Lung (tissue), 12 donors: Measurements from ENCODE around the gene KLRF2. TPM values are rescaled to one million over a fixed set of nuclear protein-coding genes. Genes with fewer than 3 reads are reported as not detected.

ENCODE experiments used
- ATAC-seq: fragments of 200-7000 bp; cut with Tn5 transposase; one replicate; pipeline ENCODE4 v1.9.1; 2020; ENCODE audit warnings: moderate number of reproducible peaks; ENCODE audit not compliant: insufficient read depth, low FRiP score
- DNase-seq, 3 donors: peaks; one replicate each; pipeline ENCODE4 v3.0.0-alpha.2; 2013 to 2017
- H3K27ac ChIP-seq, 2 donors: one replicate each; pipeline ENCODE4 v1.5.1; 2013; ENCODE audit warnings: mild to moderate bottlenecking in 2 of 2, moderate library complexity in 2 of 2, control low read depth in 1 of 2, inconsistent platforms in 1 of 2, low read depth in 1 of 2, low read length in 1 of 2
- H3K27me3 ChIP-seq, 3 donors: one replicate each; pipeline ENCODE4 v1.5.1; 2013; ENCODE audit warnings: low read length in 2 of 3; ENCODE audit not compliant: control insufficient read depth in 3 of 3, insufficient read depth in 3 of 3
- H3K36me3 ChIP-seq, 4 donors: one replicate each; pipeline ENCODE4 v1.5.1; 2013; ENCODE audit warnings: low read length in 4 of 4, mild to moderate bottlenecking in 1 of 4, moderate library complexity in 1 of 4; ENCODE audit not compliant: control insufficient read depth in 4 of 4, insufficient read depth in 4 of 4
- H3K4me1 ChIP-seq, 5 donors: one replicate each; pipeline ENCODE4 v1.5.1; 2013; ENCODE audit warnings: low read length in 5 of 5, mild to moderate bottlenecking in 2 of 5, moderate library complexity in 1 of 5; ENCODE audit not compliant: control insufficient read depth in 5 of 5, insufficient read depth in 5 of 5
- H3K4me3 ChIP-seq: one replicate; pipeline ENCODE4 v1.5.1; 2013; ENCODE audit warnings: mild to moderate bottlenecking, control low read depth, moderate library complexity
- H3K9ac ChIP-seq, 2 donors: one replicate each; pipeline ENCODE4 v1.5.1; 2013; ENCODE audit warnings: low read length in 2 of 2, control low read depth in 1 of 2; ENCODE audit not compliant: insufficient read depth in 1 of 2
- H3K9me3 ChIP-seq, 4 donors: one replicate each; pipeline ENCODE4 v1.5.1; 2013; ENCODE audit warnings: low read length in 3 of 4, mild to moderate bottlenecking in 1 of 4, moderate library complexity in 1 of 4; ENCODE audit not compliant: control insufficient read depth in 4 of 4, insufficient read depth in 3 of 4
- CTCF ChIP-seq: IDR thresholded peaks from 2 replicates; pipeline ENCODE4 v1.5.1; 2012; ENCODE audit warnings: mild to moderate bottlenecking; ENCODE audit errors: control extremely low read depth, extremely low read depth
- WGBS, 2 donors: extraction: QIAGEN DNeasy Blood & Tissue Kit; methylation state at CpG; one replicate each; pipeline ENCODE4 v1.1.7; 2013; 5-methylcytosine and 5-hydroxymethylcytosine counted together
- polyA plus RNA-seq, 2 donors: library from polyadenylated mRNA; stranded (reverse); fragments of 200-250 nt; gene quantifications; one replicate each; pipeline ENCODE4 v1.2.1, GENCODE V29; 2013
- total RNA-seq, 2 donors: library from RNA; depleted of rRNA in 1 of 2; stranded (reverse); fragments of >200 nt in 1 of 2; gene quantifications; one replicate each; pipeline ENCODE4 v1.2.1, GENCODE V29; 2014 to 2021
- donor health status: control.
- donor health status: control.
- donor health status: Bipolar disorder and iron deficiency.
- donor health status: healthy.
- donor health status: DM: yes; HTN: yes; CAD: no.

The KLRF2 gene
- total and polyA plus RNA-seq, 4 donors = not detected

GRCh38 chr12:9897535-9897934 is 16.2 kb downstream of the KLRF2 start:
- no peak overlapping the region for H3K9ac ChIP-seq
- no peaks in the 10 kb centered on the region for H3K27me3 ChIP-seq
- no peak for TF ChIP-seq CTCF
- DNase-seq = no peak
- H3K4me3 ChIP-seq = no peak overlapping the region
- peaks cover 0 to under 1% (median 0%) of the 10 kb centered on the region in 4 donors for H3K9me3 ChIP-seq
- no peak overlapping the region for H3K27ac ChIP-seq
- WGBS, 2 donors = 82 to 86% methylated on average over 6 of the region's 6 CpGs
- ATAC-seq = no peak
- H3K36me3 ChIP-seq = no peaks in the 10 kb centered on the region
- no peaks in the 10 kb centered on the region for H3K4me1 ChIP-seq

DNA sequence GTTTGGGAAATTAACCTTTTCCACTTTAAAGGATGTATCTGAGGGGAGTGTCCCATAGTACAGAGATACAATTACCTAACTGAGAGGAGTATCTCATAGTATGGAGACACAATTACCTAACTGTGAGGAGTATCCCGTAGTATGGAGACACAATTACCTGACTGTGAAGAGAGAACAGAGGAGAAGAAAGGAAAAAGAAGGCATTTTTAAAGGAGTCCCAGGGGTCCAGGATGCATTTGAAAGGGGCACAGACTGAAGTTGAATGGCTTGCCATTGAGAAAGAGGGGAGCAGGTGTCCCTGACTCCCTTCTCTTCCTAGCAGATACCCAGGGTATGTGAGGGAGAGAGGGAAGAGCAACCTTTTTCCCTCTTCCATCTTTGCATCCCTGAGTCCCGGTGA is 17.9 kb downstream of the KLRF2 start:
- Histone ChIP-seq H3K9me3 (peaks cover 0 to 4% (median 0%) of the 10 kb centered on the region in 4 donors), H3K27me3 (no peaks in the 10 kb centered on the region), H3K27ac (no peak overlapping the region), H3K9ac (no peak overlapping the region), H3K4me3 (no peak overlapping the region), H3K36me3 (no peaks in the 10 kb centered on the region), H3K4me1 (no peaks in the 10 kb centered on the region)
- WGBS, 2 donors = 95% methylated on average over 2 of the region's 2 CpGs
- no peak for ATAC-seq
- no peak for DNase-seq
- TF ChIP-seq CTCF = no peak

DNA sequence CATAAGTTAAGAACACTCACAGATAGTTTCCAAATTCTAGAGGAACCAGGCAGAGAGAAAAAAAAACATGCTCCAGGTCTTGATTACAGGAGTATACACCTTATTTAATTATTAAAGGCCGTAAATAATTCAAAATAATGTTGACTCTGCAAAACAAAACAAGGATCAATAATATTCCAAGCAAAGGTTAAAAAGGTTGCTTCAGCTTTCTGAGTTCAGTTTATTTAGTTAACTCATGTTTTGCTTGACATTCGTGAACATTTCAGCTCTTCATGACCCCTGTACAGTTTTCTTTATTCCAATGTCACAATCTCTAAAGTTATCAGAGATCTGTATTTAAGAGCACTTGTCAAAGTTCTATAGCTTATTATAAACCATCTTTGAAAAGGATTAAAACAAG is 19.6 kb downstream of the KLRF2 start:
- Histone ChIP-seq H3K27ac (no peak overlapping the region), H3K4me1 (no peaks in the 10 kb centered on the region), H3K4me3 (no peak overlapping the region), H3K27me3 (no peaks in the 10 kb centered on the region), H3K36me3 (no peaks in the 10 kb centered on the region), H3K9ac (no peak overlapping the region), H3K9me3 (peaks cover 0 to 4% (median 0%) of the 10 kb centered on the region in 4 donors)
- WGBS, 2 donors = 77 to 79% methylated on average over 2 of the region's 2 CpGs
- no peak for TF ChIP-seq CTCF
- no peak for DNase-seq
- no peak for ATAC-seq

GRCh38 chr12:9902539-9903228 is 21.4 kb downstream of the KLRF2 start:
- no peak overlapping the region for H3K9ac ChIP-seq
- H3K36me3 ChIP-seq = no peaks in the 10 kb centered on the region
- ATAC-seq (no peak), DNase-seq (no peak)
- no peak overlapping the region for H3K4me3 ChIP-seq
- H3K4me1 ChIP-seq = no peaks in the 10 kb centered on the region
- H3K9me3 ChIP-seq = peaks cover 0 to 4% (median 0%) of the 10 kb centered on the region in 4 donors
- TF ChIP-seq CTCF = no peak
- WGBS, 2 donors = 94 to 96% methylated on average over 7 of the region's 7 CpGs
- no peaks in the 10 kb centered on the region for H3K27me3 ChIP-seq
- H3K27ac ChIP-seq = no peak overlapping the region
